GM13976 (cell line): ENCODE results near the gene SMCO4.
"Not testable (repeated sequence)": the region's sequence is repeated elsewhere in the genome, so short reads cannot be mapped to it uniquely, and the experiment has no call there.

Source experiments
- DNase-seq: peaks from one replicate; pipeline ENCODE4 v3.0.0; 2012; ENCODE audit warnings: low spot score
- CTCF ChIP-seq: IDR thresholded peaks from 2 replicates; pipeline ENCODE4 v1.5.1; 2012; ENCODE audit warnings: borderline replicate concordance, mild to moderate bottlenecking; ENCODE audit not compliant: insufficient read depth; ENCODE audit errors: extremely low read depth, missing control alignments, control extremely low read depth
- in situ Hi-C: fragments of 300-500 bp; cut with MboI; formaldehyde crosslinking; loops from one replicate; pipeline ENCODE4 v1.12.0; 2022; ENCODE audit warnings: low sequenced_read_pairs, mixed read lengths, inconsistent platforms; ENCODE audit not compliant: unreplicated experiment

The SMCO4 gene

GRCh38 chr11:93541884-93542810, 1.0 kb downstream of the SMCO4 start:
- in situ Hi-C loops: loop anchor here (10.0 kb wide), 1 partner anchor 307 kb away; no protein-coding TSS in a partner anchor
- no peak for TF ChIP-seq CTCF
- peak; percentile 74 for DNase-seq

- in situ Hi-C loops: loop anchor here (10.0 kb wide), 1 partner anchor 306 kb away; no protein-coding TSS in a partner anchor
Observed at GRCh38 chr11:93540896-93541553, 2.2 kb downstream of the SMCO4 start.

GRCh38 chr11:93540337-93540736, 2.9 kb downstream of the SMCO4 start:
- in situ Hi-C loops: loop anchor here (10.0 kb wide), 1 partner anchor 306 kb away; no protein-coding TSS in a partner anchor
- no peak for DNase-seq
- TF ChIP-seq CTCF: no peak

More at GRCh38 chr11:93540896-93541553, 2.2 kb downstream of the SMCO4 start:
- no peak for DNase-seq
- no peak for TF ChIP-seq CTCF

GRCh38 chr11:93537767-93538261, 5.4 kb downstream of the SMCO4 start:
- DNase-seq: no peak
- no peak for TF ChIP-seq CTCF
- in situ Hi-C loops: no loop called here

- DNase-seq: no peak
- no peak for TF ChIP-seq CTCF
- in situ Hi-C loops: no loop called here
Observed at GRCh38 chr11:93537049-93537448, 6.1 kb downstream of the SMCO4 start.

- TF ChIP-seq CTCF: no peak
- no peak for DNase-seq
- in situ Hi-C loops: no loop called here
Observed at GRCh38 chr11:93536101-93536861, 6.9 kb downstream of the SMCO4 start.

GRCh38 chr11:93535578-93535977, 7.6 kb downstream of the SMCO4 start:
- in situ Hi-C loops, DNase-seq: not testable (repeated sequence)
